H1 (cell line): ENCODE data around the gene PAK5. TPM values are rescaled to one million over a fixed set of nuclear protein-coding genes. Genes with fewer than 3 reads are reported as not detected.

Experiments
- CTCF ChIA-PET: fragments of 300-600 bp; sonication (Branson Sonifier 250); formaldehyde crosslinking; loops from one replicate; lab custom pipeline; 2021; ENCODE audit not compliant: partially characterized antibody; lab: Charles Lee
- POLR2A ChIA-PET: fragments of 300-600 bp; sonication (Branson Sonifier 250); formaldehyde crosslinking; loops from one replicate; lab custom pipeline; 2021; ENCODE audit warnings: inconsistent platforms; ENCODE audit not compliant: partially characterized antibody; lab: Charles Lee
- DNase-seq, 2 experiments: peaks; one replicate each; pipeline versions ENCODE4 v3.0.0 to v3.0.0-alpha.2; 2010 to 2022; ENCODE audit warnings: low spot score in 2 of 2, low read depth in 1 of 2, mixed read lengths in 1 of 2
- FAIRE-seq: peaks from 2 replicates; lab custom pipeline; 2011; peaks lifted over from hg19 to GRCh38; lab: Jason Lieb, UNC
- H2AFZ ChIP-seq: 2 replicates; pipeline ENCODE4 v1.8.1; 2012; ENCODE audit warnings: low read length, inconsistent platforms
- H2AK5ac ChIP-seq: 2 replicates; pipeline ENCODE4 v1.6.1; 2013; ENCODE audit warnings: low read depth, low read length
- H2BK120ac ChIP-seq: replicated peaks from 2 replicates; pipeline ENCODE3; 2013; ENCODE audit warnings: low read depth, low read length, inconsistent platforms
- H2BK12ac ChIP-seq: 2 replicates; pipeline ENCODE4 v1.6.1; 2013; ENCODE audit warnings: low read depth, low read length
- H2BK15ac ChIP-seq: 2 replicates; pipeline ENCODE4 v1.6.1; 2013; ENCODE audit warnings: low read length
- H2BK20ac ChIP-seq: 2 replicates; pipeline ENCODE4 v1.6.1; 2013; ENCODE audit warnings: low read length
- H2BK5ac ChIP-seq: 2 replicates; pipeline ENCODE4 v1.6.1; 2013; ENCODE audit warnings: low read depth, low read length
- H3K14ac ChIP-seq: 2 replicates; pipeline ENCODE4 v1.6.1; 2013; ENCODE audit warnings: inconsistent platforms; ENCODE audit not compliant: insufficient read length
- H3K18ac ChIP-seq: 2 replicates; pipeline ENCODE4 v1.6.1; 2013; ENCODE audit warnings: low read length; ENCODE audit errors: extremely low read depth
- H3K23ac ChIP-seq: 2 replicates; pipeline ENCODE4 v1.6.1; 2013; ENCODE audit warnings: inconsistent platforms; ENCODE audit not compliant: insufficient read length
- H3K23me2 ChIP-seq: 2 replicates; pipeline ENCODE4 v1.6.1; 2013; ENCODE audit warnings: low read depth, low read length
- H3K27ac ChIP-seq: 2 replicates; pipeline ENCODE4 v1.6.1; 2011; ENCODE audit warnings: low read depth, low read length, inconsistent platforms
- H3K27me3 ChIP-seq, 4 experiments: replicated peaks in 1 of 4; 1 replicate in 1 of 4; 2 replicates in 3 of 4; pipeline versions ENCODE4 v1.6.1 to v1.8.1; 2011 to 2013; ENCODE audit warnings: low read length in 3 of 4, mild to moderate bottlenecking in 3 of 4, inconsistent platforms in 2 of 4, mixed read lengths in 2 of 4, moderate library complexity in 1 of 4; ENCODE audit not compliant: control insufficient read depth in 3 of 4, insufficient read depth in 3 of 4; ENCODE audit errors: extremely low read depth in 1 of 4
- H3K36me3 ChIP-seq, 4 experiments: 2 replicates each; pipeline versions ENCODE4 v1.6.1 to v1.8.1; 2011 to 2013; ENCODE audit warnings: mild to moderate bottlenecking in 4 of 4, low read length in 3 of 4, moderate library complexity in 2 of 4, control low read depth in 1 of 4, inconsistent platforms in 1 of 4; ENCODE audit not compliant: insufficient read depth in 4 of 4, control insufficient read depth in 2 of 4
- H3K4ac ChIP-seq: replicated peaks from 2 replicates; pipeline ENCODE3; 2013; ENCODE audit warnings: low read length, low read depth, mixed read lengths, inconsistent platforms; ENCODE audit not compliant: insufficient read length
- H3K4me1 ChIP-seq, 4 experiments: replicated peaks in 1 of 4; 1 replicate in 1 of 4; 2 replicates in 3 of 4; pipeline versions ENCODE4 v1.6.1 to v1.8.1; 2011 to 2013; ENCODE audit warnings: low read length in 3 of 4, inconsistent platforms in 2 of 4, mixed read lengths in 1 of 4; ENCODE audit not compliant: insufficient read depth in 4 of 4, control insufficient read depth in 3 of 4
- H3K4me2 ChIP-seq, 2 experiments: 2 replicates each; pipeline versions ENCODE4 v1.6.1 to v1.8.1; 2011 to 2013; ENCODE audit warnings: low read depth in 2 of 2, low read length in 2 of 2, control low read depth in 1 of 2, inconsistent platforms in 1 of 2, mild to moderate bottlenecking in 1 of 2; ENCODE audit not compliant: insufficient read depth in 1 of 2
- H3K4me3 ChIP-seq, 4 experiments: fragments of 200-600, 300-600 bp in 1 of 4; sonication (generic), shearing (Covaris generic), sonication (Bioruptor Twin) in 1 of 4; 2 replicates each; pipeline versions ENCODE4 v1.5.1 to v1.8.1; 2011 to 2016; ENCODE audit warnings: low read length in 4 of 4, low read depth in 3 of 4, control low read depth in 2 of 4, inconsistent platforms in 2 of 4, mild to moderate bottlenecking in 2 of 4, mixed read lengths in 1 of 4, moderate library complexity in 1 of 4; ENCODE audit not compliant: insufficient read depth in 2 of 4; ENCODE audit errors: extremely low read depth in 1 of 4
- H3K56ac ChIP-seq: replicated peaks from 2 replicates; pipeline ENCODE3; 2013; ENCODE audit warnings: low read depth, mild to moderate bottlenecking, mixed read lengths, low read length, inconsistent platforms; ENCODE audit not compliant: insufficient read length
- H3K79me1 ChIP-seq: 2 replicates; pipeline ENCODE4 v1.6.1; 2013; ENCODE audit warnings: low read depth, low read length, control low read depth
- H3K79me2 ChIP-seq, 2 experiments: 2 replicates each; pipeline versions ENCODE4 v1.6.1 to v1.8.1; 2012 to 2013; ENCODE audit warnings: low read length in 2 of 2, mild to moderate bottlenecking in 2 of 2, inconsistent platforms in 1 of 2; ENCODE audit not compliant: insufficient read depth in 2 of 2, control insufficient read depth in 1 of 2
- H3K9ac ChIP-seq, 4 experiments: replicated peaks in 1 of 4; 1 replicate in 1 of 4; 2 replicates in 3 of 4; pipeline versions ENCODE4 v1.6.1 to v1.8.1; 2011 to 2013; ENCODE audit warnings: low read depth in 3 of 4, low read length in 3 of 4, control low read depth in 2 of 4, mild to moderate bottlenecking in 2 of 4, moderate library complexity in 2 of 4, inconsistent platforms in 1 of 4; ENCODE audit errors: extremely low read depth in 1 of 4
- H3K9me3 ChIP-seq, 2 experiments: 2 replicates each; pipeline versions ENCODE4 v1.6.1 to v1.8.1; 2012 to 2013; ENCODE audit warnings: mild to moderate bottlenecking in 2 of 2, moderate library complexity in 2 of 2, control low read depth in 1 of 2, inconsistent platforms in 1 of 2, low read depth in 1 of 2, low read length in 1 of 2, mixed read lengths in 1 of 2; ENCODE audit not compliant: insufficient read depth in 2 of 2
- H4K20me1 ChIP-seq, 2 experiments: replicated peaks in 1 of 2; 2 replicates each; pipeline versions ENCODE3 to v1.8.1; 2011 to 2013; ENCODE audit warnings: inconsistent platforms in 2 of 2, low read length in 2 of 2, mild to moderate bottlenecking in 1 of 2; ENCODE audit not compliant: insufficient read depth in 2 of 2, control insufficient read depth in 1 of 2
- H4K5ac ChIP-seq: 2 replicates; pipeline ENCODE4 v1.6.1; 2013; ENCODE audit warnings: low read length, low read depth, mixed read lengths, inconsistent platforms; ENCODE audit not compliant: insufficient read length
- H4K8ac ChIP-seq: 2 replicates; pipeline ENCODE4 v1.8.0; 2013; ENCODE audit warnings: mild to moderate bottlenecking, moderate library complexity, low read length, inconsistent platforms; ENCODE audit not compliant: insufficient read depth; ENCODE audit errors: extremely low read depth
- H4K91ac ChIP-seq: replicated peaks from 2 replicates; pipeline ENCODE3; 2013; ENCODE audit warnings: low read length, mixed read lengths, inconsistent platforms; ENCODE audit not compliant: insufficient read length
- BACH1 ChIP-seq: IDR thresholded peaks from 2 replicates; pipeline ENCODE4 v1.6.1; 2012; ENCODE audit warnings: low read length, improper control_type of control experiment
- FOSL1 ChIP-seq: IDR thresholded peaks from 2 replicates; pipeline ENCODE4 v1.6.1; 2011; ENCODE audit warnings: mild to moderate bottlenecking, low read depth, low read length, moderate library complexity; ENCODE audit not compliant: insufficient read depth
- JUND ChIP-seq: IDR thresholded peaks from 2 replicates; pipeline ENCODE4 v1.6.1; 2011; ENCODE audit warnings: mild to moderate bottlenecking, improper control_type of control experiment, low read length
- NANOG ChIP-seq: IDR thresholded peaks from 2 replicates; pipeline ENCODE4 v1.6.1; 2011; ENCODE audit warnings: low read length, low read depth, mild to moderate bottlenecking, inconsistent platforms; ENCODE audit not compliant: insufficient read depth, poor library complexity, severe bottlenecking
- RXRA ChIP-seq: IDR thresholded peaks from 2 replicates; pipeline ENCODE4 v1.6.1; 2011; ENCODE audit warnings: low read depth, mild to moderate bottlenecking, low read length, moderate library complexity; ENCODE audit not compliant: insufficient read depth
- SIN3A ChIP-seq, 2 experiments: IDR thresholded peaks in 1 of 2; conservative IDR thresholded peaks in 1 of 2; 2 replicates each; pipeline ENCODE4 v1.6.1; 2011 to 2012; ENCODE audit warnings: low read length in 2 of 2, improper control_type of control experiment in 1 of 2, low read depth in 1 of 2, mild to moderate bottlenecking in 1 of 2
- SP2 ChIP-seq: IDR thresholded peaks from 2 replicates; pipeline ENCODE4 v1.6.1; 2012; ENCODE audit warnings: mild to moderate bottlenecking, low read length, inconsistent platforms
- TAF7 ChIP-seq: optimal IDR thresholded peaks from 2 replicates; pipeline ENCODE3; 2011; ENCODE audit warnings: low read depth, mild to moderate bottlenecking, inconsistent platforms, low read length, moderate library complexity, borderline replicate concordance
- WGBS, 2 experiments: shearing (Covaris generic) in 1 of 2; methylation state at CpG; one replicate each; pipeline versions ENCODE4 v1.1.6 to v1.1.7; 2013 to 2015; ENCODE audit warnings: low lambda C conversion rate in 2 of 2, mixed read lengths in 2 of 2, inconsistent platforms in 1 of 2, low coverage in 1 of 2, missing lambda C conversion rate in 1 of 2; ENCODE audit not compliant: insufficient replicate concordance in 2 of 2, insufficient coverage in 1 of 2, insufficient read length in 1 of 2; ENCODE audit errors: extremely low coverage in 1 of 2, missing lambda C conversion rate in 1 of 2; 5-methylcytosine and 5-hydroxymethylcytosine counted together
- polyA plus RNA-seq, 7 experiments: library from polyadenylated mRNA; depleted of rRNA in 3 of 7; stranded (reverse) in 5 of 7; unstranded in 2 of 7; fragments of >200 nt in 5 of 7; fragments of 200-250 nt in 2 of 7; gene quantifications; 1 replicate in 5 of 7; 2 replicates in 1 of 7; 4 replicates in 1 of 7; pipeline versions ENCODE4 v1.2.1 to v1.2.3, GENCODE V29; 2011 to 2013; ENCODE audit warnings: missing spikeins in 2 of 7, mixed read lengths in 2 of 7
- total RNA-seq: library from RNA; stranded (reverse); fragmentation: NEBNext Ultra II Directional; extraction: Animal tissue kit (Norgen Biotek cat#: 25700); gene quantifications from 2 replicates; pipeline ENCODE4 v1.2.1, GENCODE V29; 2021

PAK5 gene
- total and polyA plus RNA-seq, 2 of the 8 experiments (the other 6 are each of a cell fraction or from before 2014, with no cell fraction given), result 0.54 to 0.80 TPM

DNA sequence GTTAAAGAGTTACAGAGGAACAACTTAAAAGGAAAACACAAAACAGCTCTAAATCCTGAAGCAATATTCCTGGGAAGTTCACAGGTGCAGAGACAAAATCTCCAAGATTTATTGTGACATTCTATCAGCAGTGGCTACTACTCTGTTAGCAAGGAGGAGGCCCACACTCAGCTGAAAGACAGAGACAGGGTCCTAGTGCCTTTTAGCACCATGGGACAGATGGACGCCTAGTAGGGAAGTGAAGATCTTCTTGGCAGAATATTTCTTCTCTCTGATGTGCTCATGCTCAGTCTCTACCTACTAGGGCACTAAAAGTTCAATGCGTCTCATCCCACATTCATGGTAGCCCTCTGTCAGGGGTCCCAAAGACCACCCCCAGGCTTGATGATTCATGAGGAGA is 191.1 kb downstream of the PAK5 start:
- TF ChIP-seq BACH1 (no peak), SIN3A (conservative IDR thresholded peaks at IDR 0.05 in 1 of 2, IDR thresholded peaks at IDR 0.05 in 1 of 2; ENCODE audit: low read depth in 1 of 2, low read length in 2 of 2) (no peak), JUND (no peak), NANOG (no peak), RXRA (no peak), TAF7 (no peak), SP2 (no peak), FOSL1 (no peak)
- H3K9me3 ChIP-seq, result no peaks in the 10 kb centered on the region
- no peaks in the 10 kb centered on the region for H3K27me3 ChIP-seq
- POLR2A ChIA-PET, result interaction anchor here (0.6 kb wide), 1 partner anchor 16 kb away, joined by 3 read pairs; no protein-coding TSS in a partner anchor
- CTCF ChIA-PET, result interaction anchor here (1.3 to 1.8 kb wide), 3 partner anchors 10 to 255 kb away, joined by 3 to 6 read pairs (median 5); no protein-coding TSS in a partner anchor
- H3K18ac ChIP-seq, result no peak overlapping the region
- H3K4me3 ChIP-seq, result no peak overlapping the region
- no peaks in the 10 kb centered on the region for H3K79me2 ChIP-seq
- H2BK120ac ChIP-seq, result no peak overlapping the region
- H3K23ac ChIP-seq, result no peak overlapping the region
- no peaks in the 10 kb centered on the region for H4K20me1 ChIP-seq
- peaks cover 0 to 2% (median 0%) of the 10 kb centered on the region in 4 experiments; a peak in 1 of 7 replicates for H3K4me1 ChIP-seq
- no peak overlapping the region for H2AK5ac ChIP-seq
- H4K91ac ChIP-seq, result no peak overlapping the region
- no peak overlapping the region for H3K14ac ChIP-seq
- 83% methylated on average over 2 of the region's 2 CpGs; no CpG with 5 or more reads in 1 of the 2 experiments for WGBS, 2 experiments
- H2BK15ac ChIP-seq, result no peak overlapping the region
- H3K27ac ChIP-seq, result no peak overlapping the region
- H3K4me2 ChIP-seq, result no peak overlapping the region
- no peaks in the 10 kb centered on the region for H3K23me2 ChIP-seq
- no peak overlapping the region for H2BK20ac ChIP-seq
- no peaks in the 10 kb centered on the region for H3K36me3 ChIP-seq
- no peak overlapping the region for H2AFZ ChIP-seq
- H4K8ac ChIP-seq, result no peak overlapping the region
- H2BK5ac ChIP-seq, result no peak overlapping the region
- H3K4ac ChIP-seq, result no peak overlapping the region
- no peak overlapping the region for H2BK12ac ChIP-seq
- FAIRE-seq, result no peak
- no peak overlapping the region for H3K56ac ChIP-seq
- no peak overlapping the region for H3K9ac ChIP-seq
- DNase-seq, result no peak
- H4K5ac ChIP-seq, result no peak overlapping the region
- no peaks in the 10 kb centered on the region for H3K79me1 ChIP-seq
